Measurements from ENCODE around the gene RBM48. TPM values are rescaled to one million over a fixed set of nuclear protein-coding genes. Genes with fewer than 3 reads are reported as not detected.
"Not testable (repeated sequence)": the region's sequence is repeated elsewhere in the genome, so short reads cannot be mapped to it uniquely, and the experiment has no call there.

RBM48 gene
- 10 to 100 TPM; 41.7 to 45.7 TPM for total RNA-seq
- polyA plus RNA-seq = 10 to 100 TPM; 25.6 to 28.9 (median 27.9) TPM
- 22.1 to 53.6 (median 44.4) reads per million in 6 experiments for total RNA-seq

DNA sequence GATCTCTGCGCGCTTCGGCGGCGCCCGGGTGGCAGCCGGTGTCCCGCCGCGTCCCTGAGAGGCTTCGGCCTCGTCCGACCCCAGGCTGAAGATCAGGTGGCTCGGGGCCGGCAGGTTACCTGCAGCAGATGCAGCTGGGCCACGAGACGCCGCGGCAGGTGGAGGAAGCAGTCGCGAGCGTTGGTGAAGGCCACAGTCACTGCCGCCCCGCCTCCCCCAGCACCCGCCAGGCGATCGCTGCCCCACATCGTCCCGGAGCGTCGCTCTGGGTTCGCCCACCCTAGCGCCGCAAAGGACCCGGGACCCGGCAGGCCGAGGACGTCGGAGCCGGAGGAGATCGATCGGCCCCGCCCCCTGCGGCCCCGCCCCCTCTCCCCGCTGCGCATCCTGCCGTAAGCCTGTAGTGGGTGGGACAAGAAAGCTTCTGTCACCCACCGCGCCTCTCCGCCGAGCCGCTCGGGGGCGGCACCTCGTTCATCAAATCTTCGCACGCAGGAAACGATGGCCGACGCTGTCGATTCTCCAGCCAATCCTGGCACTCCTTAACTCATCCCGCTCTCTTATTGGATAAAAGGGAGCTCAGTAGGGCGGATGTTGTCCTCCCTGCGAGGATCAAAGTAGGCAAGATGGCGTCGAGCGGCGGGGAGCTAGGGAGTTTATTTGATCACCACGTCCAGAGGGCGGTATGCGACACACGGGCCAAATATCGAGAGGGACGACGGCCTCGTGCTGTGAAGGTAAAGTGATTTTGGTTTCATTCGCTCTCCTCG is at the start of gene RBM48, which contains the start of gene PEX1:
RBM48 (plus strand) TSS at position 608 of the 770 bp plus-strand sequence; CDS start at position 627, 19 bp downstream.
PEX1 (minus strand) TSS at position 333 of the 770 bp plus-strand sequence; CDS start at position 248, 85 bp downstream.
- Mint-ChIP-seq H3K27me3 (no peaks in the 10 kb centered on the region), H3K36me3 (peaks cover 5 to 36% (median 8%) of the 10 kb centered on the region in 3 donors), H3K4me3 (peak within 1 kb of the TSS; percentile 81 to 96 (median 94)), H3K27ac (peak within 1 kb of the TSS; percentile 94 to 99 (median 98)), H3K9me3 (no peaks in the 10 kb centered on the region), H3K4me1 (peaks cover 21 to 50% (median 36%) of the 10 kb centered on the region in 4 donors)
- DNase-seq (peak; percentile 88 to 98 (median 96)), ATAC-seq (peak; percentile 88 to 90)
- POLR2A ChIA-PET = interaction anchor here (0.6 to 2.0 kb wide), 17 partner anchors 11 to 704 kb away, joined by 3 to 27 read pairs (median 6); partner anchors contain the start of genes AKAP9, ANKIB1, CDK6 and FAM133B

DNA sequence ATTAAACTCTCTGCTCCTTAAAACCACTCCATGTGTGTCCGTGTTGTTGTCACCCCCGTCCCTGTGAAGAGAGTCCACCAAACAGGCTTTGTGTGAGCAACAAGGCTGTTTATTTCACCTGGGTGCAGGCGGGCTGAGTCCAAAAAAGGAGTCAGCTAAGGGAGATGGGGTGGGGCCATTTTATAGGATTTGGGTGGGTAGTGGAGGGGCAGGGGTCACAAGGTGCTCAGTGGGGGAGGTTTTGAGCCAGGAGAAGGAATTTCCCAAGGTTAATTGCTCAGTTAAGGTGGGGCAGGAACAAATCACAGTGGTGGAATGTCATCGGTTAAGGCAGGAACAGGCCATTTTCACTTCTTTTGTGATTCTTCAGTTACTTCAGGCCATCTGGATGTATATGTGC is 49.4 kb upstream of the RBM48 start:
- H3K27ac Mint-ChIP-seq, H3K27me3 Mint-ChIP-seq, POLR2A ChIA-PET, H3K9me3 Mint-ChIP-seq, H3K4me3 Mint-ChIP-seq, ATAC-seq, DNase-seq, H3K4me1 Mint-ChIP-seq, H3K36me3 Mint-ChIP-seq: not testable (repeated sequence)

DNA sequence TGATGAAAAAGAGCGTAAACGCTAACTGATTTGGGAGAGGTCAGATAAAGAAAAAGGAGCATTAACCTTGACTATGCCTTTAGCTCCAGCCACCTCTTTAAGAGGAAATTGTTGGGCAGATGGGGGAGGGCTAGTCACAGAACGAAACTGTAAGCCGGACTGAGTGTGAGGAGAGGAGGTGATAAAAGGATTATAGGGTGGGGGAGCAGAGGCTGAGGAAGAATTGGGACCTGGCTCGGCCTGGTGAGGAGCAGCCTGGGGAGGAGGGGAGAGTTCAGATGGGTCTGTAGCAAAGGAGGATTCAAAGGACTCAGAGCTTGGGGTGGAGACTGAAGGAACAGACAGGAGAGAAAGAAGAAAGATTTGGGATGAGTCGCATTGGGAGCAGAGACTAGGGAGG is 45.0 kb upstream of the RBM48 start:
- H3K9me3 Mint-ChIP-seq, H3K4me1 Mint-ChIP-seq, ATAC-seq, POLR2A ChIA-PET, H3K4me3 Mint-ChIP-seq, H3K27me3 Mint-ChIP-seq, H3K27ac Mint-ChIP-seq, DNase-seq: not testable (repeated sequence)
- peaks cover 0 to 24% (median 7%) of the 10 kb centered on the region in 3 donors for H3K36me3 Mint-ChIP-seq

DNA sequence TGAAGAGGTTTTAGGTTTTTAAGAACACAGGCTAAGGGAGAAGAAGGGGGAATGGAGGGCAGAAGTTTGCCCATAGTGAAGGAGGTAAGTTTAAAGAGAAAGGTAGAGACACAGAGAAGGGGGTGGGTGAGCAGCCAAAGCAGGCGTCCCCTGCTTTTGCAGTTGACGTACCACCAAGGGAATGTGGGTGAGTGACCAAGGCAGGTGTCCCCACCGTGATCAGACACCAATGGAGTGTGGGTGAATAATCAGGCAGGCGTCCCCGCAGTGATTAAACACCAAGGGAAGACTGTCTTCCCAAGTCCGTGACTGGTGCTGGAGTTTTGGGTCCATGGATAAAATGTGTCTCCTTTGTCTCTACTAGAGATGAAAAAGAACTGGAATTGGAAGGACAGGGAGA is 44.4 kb upstream of the RBM48 start:
- POLR2A ChIA-PET, H3K27me3 Mint-ChIP-seq, DNase-seq, H3K27ac Mint-ChIP-seq, H3K4me1 Mint-ChIP-seq, ATAC-seq, H3K4me3 Mint-ChIP-seq, H3K9me3 Mint-ChIP-seq: not testable (repeated sequence)
- peaks cover 0 to 29% (median 9%) of the 10 kb centered on the region in 3 donors for H3K36me3 Mint-ChIP-seq

DNA sequence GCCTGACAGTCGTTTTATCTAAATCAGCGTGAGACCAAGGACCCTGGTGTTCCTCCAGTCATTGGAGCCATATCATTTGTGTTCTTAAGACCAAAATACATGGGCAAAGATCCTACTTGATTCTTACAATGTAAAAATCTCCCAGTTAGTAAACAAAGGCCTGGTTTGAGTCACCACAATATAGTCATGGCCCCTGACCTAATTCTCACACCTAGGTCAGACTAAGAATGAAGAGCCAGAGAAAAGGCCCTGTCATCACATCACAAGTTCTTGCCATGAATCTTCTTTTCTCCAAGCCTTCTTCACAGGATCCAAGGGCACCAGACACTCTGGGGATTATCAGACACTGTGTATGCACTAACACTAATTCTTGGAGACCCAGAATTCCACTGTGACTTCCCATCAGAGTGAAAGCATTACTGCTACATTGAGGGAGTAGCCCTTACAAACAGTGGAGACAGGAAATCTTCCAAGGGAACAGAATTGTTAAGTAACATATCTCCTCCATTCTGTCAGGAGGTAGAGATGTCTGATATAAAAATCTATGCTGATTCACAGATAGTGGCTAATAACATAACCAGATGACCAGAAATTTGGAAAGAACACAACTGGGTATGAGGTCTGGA is 43.2 kb upstream of the RBM48 start:
- H3K9me3 Mint-ChIP-seq = no peaks in the 10 kb centered on the region
- ATAC-seq (no peak), DNase-seq (no peak)
- H3K4me1 Mint-ChIP-seq = peaks cover 0 to 1% (median 0%) of the 10 kb centered on the region in 4 donors
- POLR2A ChIA-PET = no interaction called here
- no peaks in the 10 kb centered on the region for H3K27me3 Mint-ChIP-seq
- H3K36me3 Mint-ChIP-seq = peaks cover 0 to 41% (median 11%) of the 10 kb centered on the region in 3 donors
- no peak overlapping the region for H3K4me3 Mint-ChIP-seq
- H3K27ac Mint-ChIP-seq = peak overlapping the region in 2 of 10 donors; percentile 4 to 25

DNA sequence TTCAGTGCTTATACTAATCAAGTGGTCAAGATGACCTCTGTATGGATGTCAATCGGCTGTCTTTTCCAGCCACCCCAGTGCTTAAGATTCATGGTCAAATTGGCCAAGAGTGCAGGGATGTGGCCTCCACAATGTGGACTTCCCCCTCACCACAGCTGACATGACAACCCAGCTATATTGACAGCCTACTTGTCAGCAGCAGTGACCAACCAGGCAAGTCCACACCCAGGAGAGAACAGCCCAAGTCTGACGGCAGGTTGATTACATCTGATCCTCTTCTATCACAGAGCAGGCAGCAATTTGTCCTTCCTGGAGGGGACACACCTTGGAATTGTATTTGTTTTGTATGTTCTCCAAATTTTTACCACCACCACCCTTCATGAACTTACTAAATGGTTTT is 42.6 kb upstream of the RBM48 start:
- H3K9me3 Mint-ChIP-seq = no peaks in the 10 kb centered on the region
- POLR2A ChIA-PET = interaction anchor here (0.5 kb wide), 1 partner anchor 282 kb away, joined by 3 read pairs; no protein-coding TSS in a partner anchor
- no peak for DNase-seq

DNA sequence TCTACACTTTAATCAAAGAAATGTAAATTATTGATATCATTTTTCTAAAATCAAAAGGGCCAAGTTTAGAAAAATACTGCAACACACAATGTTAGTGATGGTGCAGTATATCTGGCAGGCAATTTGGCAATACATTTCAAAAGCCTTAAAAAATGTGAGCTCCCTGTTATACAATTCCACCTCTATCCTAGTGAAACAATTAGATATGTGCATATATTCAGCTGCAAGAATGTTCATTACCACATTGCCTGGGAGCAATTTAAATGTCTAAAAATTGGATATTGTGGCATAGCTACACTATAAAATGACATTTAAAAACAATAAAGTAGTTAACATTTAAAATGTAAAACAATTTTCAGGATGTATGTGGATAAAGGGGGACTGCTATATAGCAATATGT is 40.8 kb upstream of the RBM48 start:
- Mint-ChIP-seq H3K36me3 (peaks cover 0 to 63% (median 11%) of the 10 kb centered on the region in 3 donors), H3K4me1 (peaks cover 0 to 1% (median 0%) of the 10 kb centered on the region in 4 donors), H3K27me3 (no peaks in the 10 kb centered on the region), H3K9me3 (no peaks in the 10 kb centered on the region), H3K4me3 (no peak overlapping the region), H3K27ac (no peak overlapping the region)
- ATAC-seq = no peak
- DNase-seq = no peak
- POLR2A ChIA-PET = no interaction called here

More for the DNA sequence above, 42.6 kb upstream of the RBM48 start:
- Mint-ChIP-seq H3K4me1 (peaks cover 0 to 1% (median 0%) of the 10 kb centered on the region in 4 donors), H3K27ac (no peak overlapping the region), H3K4me3 (no peak overlapping the region), H3K36me3 (peaks cover 0 to 47% (median 11%) of the 10 kb centered on the region in 3 donors), H3K27me3 (no peaks in the 10 kb centered on the region)
- ATAC-seq = no peak

DNA sequence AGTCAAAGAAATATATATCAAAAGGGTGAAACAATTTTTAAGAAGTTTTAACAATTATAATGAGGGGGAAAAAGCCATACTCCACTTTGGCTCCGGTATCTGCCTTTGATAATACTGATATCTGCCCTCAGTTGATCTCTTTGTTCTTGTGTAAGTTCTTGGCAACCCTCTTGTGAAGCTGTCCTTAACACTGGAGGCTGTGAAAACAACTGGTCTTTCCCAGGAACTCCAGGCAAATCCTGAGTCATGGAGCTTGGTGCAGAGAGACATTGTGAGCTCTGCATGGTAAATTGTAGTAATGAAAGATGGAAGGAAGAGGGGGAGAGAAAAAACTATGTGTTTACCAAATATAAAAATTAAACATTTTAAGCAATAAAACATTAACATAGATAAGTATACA is 39.0 kb upstream of the RBM48 start:
- Mint-ChIP-seq H3K4me3 (no peak overlapping the region), H3K36me3 (peaks cover 0 to 76% (median 16%) of the 10 kb centered on the region in 3 donors), H3K9me3 (no peaks in the 10 kb centered on the region), H3K27ac (peak overlapping the region in 1 of 10 donors; percentile 17), H3K27me3 (no peaks in the 10 kb centered on the region), H3K4me1 (peaks cover 0 to 1% (median 0%) of the 10 kb centered on the region in 4 donors)
- DNase-seq = no peak
- POLR2A ChIA-PET = no interaction called here
- ATAC-seq = no peak

DNA sequence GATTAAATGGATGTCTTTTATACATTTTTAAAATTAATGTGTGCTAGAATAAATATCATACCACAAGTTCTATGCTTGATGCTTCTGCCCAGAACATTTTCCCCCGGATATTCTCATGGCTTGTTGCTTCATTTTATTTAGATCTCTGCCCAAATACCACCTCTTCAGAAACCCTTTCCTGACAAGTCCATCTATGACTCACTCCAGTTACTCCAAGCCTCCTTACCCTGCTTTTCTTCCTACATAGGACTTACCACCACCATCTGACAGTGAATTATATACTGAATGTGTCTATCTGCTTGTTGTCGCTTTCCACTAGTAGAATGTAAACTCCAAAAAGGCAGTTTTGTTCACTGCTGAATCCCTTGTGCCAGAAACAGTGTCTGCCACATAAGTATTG is 31.7 kb upstream of the RBM48 start:
- peak overlapping the region in 1 of 10 donors; percentile 25 for H3K27ac Mint-ChIP-seq
- no peak overlapping the region for H3K4me3 Mint-ChIP-seq
- peaks cover 10 to 82% (median 27%) of the 10 kb centered on the region in 3 donors for H3K36me3 Mint-ChIP-seq

DNA sequence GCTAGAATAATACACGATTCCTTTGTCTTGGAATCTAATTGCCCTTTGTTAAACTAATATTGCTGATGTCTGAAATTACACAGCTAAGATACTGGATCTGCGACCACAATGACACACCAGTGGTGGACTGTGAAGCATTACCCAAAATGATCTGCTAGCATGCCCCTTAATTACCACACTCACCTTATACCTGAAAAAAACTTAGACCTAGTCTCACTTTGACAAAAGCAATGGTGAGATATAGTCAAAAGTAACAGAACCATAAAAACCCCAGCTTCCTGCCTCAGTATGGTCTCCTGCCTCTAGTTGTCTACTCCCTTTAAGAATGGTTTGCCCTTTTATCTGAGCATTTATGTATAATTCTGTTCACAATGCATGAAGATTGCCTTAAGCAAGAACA is 30.0 kb upstream of the RBM48 start:
- no peaks in the 10 kb centered on the region for H3K4me1 Mint-ChIP-seq
- no peaks in the 10 kb centered on the region for H3K9me3 Mint-ChIP-seq
- DNase-seq (no peak), ATAC-seq (no peak)
- H3K4me3 Mint-ChIP-seq = no peak overlapping the region
- POLR2A ChIA-PET = no interaction called here
- peaks cover 10 to 79% (median 27%) of the 10 kb centered on the region in 3 donors for H3K36me3 Mint-ChIP-seq
- H3K27me3 Mint-ChIP-seq = no peaks in the 10 kb centered on the region
- H3K27ac Mint-ChIP-seq = no peak overlapping the region

More for the DNA sequence above, 31.7 kb upstream of the RBM48 start:
- no peak for DNase-seq
- no peaks in the 10 kb centered on the region for H3K9me3 Mint-ChIP-seq
- no peak for ATAC-seq
- POLR2A ChIA-PET = no interaction called here
- no peaks in the 10 kb centered on the region for H3K4me1 Mint-ChIP-seq
- no peaks in the 10 kb centered on the region for H3K27me3 Mint-ChIP-seq

DNA sequence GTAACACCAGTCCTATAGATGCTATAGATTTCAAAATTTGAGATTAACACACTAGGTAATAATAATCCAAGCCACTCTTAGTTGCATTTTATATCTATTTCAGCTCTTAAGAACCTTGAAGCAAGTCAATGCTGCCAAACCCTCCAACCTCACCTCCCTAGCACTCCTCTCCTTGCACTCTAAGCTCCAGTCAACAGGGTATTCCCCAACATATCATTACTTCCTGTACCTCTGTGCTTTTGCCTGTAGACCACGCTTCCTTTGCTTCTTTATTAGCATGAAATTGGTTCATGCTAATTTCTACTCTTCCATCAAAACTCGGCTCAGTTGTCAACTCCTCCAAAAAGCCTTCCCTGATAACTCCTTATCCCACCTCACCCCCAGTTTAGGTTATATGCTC is 24.8 kb upstream of the RBM48 start:
- Mint-ChIP-seq H3K4me3 (no peak overlapping the region), H3K27ac (peak overlapping the region in 3 of 10 donors; percentile 6 to 36 (median 26)), H3K36me3 (peaks cover 10 to 78% (median 22%) of the 10 kb centered on the region in 3 donors), H3K27me3 (no peaks in the 10 kb centered on the region), H3K9me3 (no peaks in the 10 kb centered on the region), H3K4me1 (peaks cover 0 to 5% (median 2%) of the 10 kb centered on the region in 4 donors)
- DNase-seq = no peak
- POLR2A ChIA-PET = no interaction called here
- ATAC-seq = no peak

DNA sequence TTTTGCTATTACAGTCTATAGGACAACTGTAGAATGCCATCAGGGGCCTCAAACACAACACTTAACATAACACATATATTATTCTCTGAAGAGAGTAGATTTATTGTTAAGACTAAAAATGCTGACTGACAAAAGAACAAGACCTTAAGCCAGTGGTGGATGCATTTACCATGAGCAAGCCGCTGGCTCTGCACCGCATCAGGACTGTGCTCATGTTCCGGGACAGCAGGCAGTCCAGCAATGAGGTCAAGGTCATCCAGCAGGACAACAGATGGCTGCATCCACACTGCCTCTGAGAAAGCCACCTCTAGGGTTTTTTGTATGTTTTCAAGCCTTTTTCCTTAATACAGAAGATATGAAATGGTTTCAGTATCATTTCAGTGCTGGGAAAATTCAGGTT is 24.0 kb upstream of the RBM48 start:
- H3K36me3 Mint-ChIP-seq = peaks cover 10 to 76% (median 17%) of the 10 kb centered on the region in 3 donors
- peaks cover 0 to 5% (median 2%) of the 10 kb centered on the region in 4 donors for H3K4me1 Mint-ChIP-seq
- DNase-seq = no peak
- no peak for ATAC-seq
- H3K9me3 Mint-ChIP-seq = no peaks in the 10 kb centered on the region
- no peaks in the 10 kb centered on the region for H3K27me3 Mint-ChIP-seq
- POLR2A ChIA-PET = no interaction called here
- H3K27ac Mint-ChIP-seq = peak overlapping the region in 1 of 10 donors; percentile 26
- no peak overlapping the region for H3K4me3 Mint-ChIP-seq

DNA sequence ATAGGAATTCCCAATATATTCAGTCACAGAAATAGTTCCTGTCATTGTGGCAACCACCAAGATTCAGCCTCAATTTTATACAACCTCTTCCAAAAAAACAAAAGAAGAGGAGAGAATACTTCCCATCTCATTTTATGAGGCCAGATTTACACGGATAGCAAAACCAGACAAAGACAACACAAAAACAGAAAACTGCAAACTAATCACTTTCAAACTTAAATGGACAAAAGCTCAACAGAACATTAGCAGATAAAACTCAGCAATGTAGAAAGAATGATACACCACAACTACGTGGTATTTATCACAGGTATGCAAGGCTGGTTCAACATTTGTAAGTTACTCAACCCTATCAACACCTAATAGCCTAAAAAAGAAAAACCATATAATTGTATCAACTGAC is 22.2 kb upstream of the RBM48 start:
- POLR2A ChIA-PET = interaction anchor here (0.6 kb wide), 1 partner anchor 159 kb away, joined by 3 read pairs; no protein-coding TSS in a partner anchor
- no peak for ATAC-seq
- peaks cover 0 to 68% (median 5%) of the 10 kb centered on the region in 3 donors for H3K36me3 Mint-ChIP-seq
- no peak for DNase-seq
- no peak overlapping the region for H3K4me3 Mint-ChIP-seq
- H3K4me1 Mint-ChIP-seq = peaks cover 0 to 5% (median 2%) of the 10 kb centered on the region in 4 donors
- H3K27ac Mint-ChIP-seq = peak overlapping the region in 1 of 10 donors; percentile 39
- H3K27me3 Mint-ChIP-seq = no peaks in the 10 kb centered on the region
- H3K9me3 Mint-ChIP-seq = no peaks in the 10 kb centered on the region
